Activated T-cell treated with anti-CD3 and anti-CD28 coated beads, Interleukin-2, amount 50 U/mL, for 72 hours (primary cell): Measurements from ENCODE around the gene CCDC183. TPM values are rescaled to one million over a fixed set of nuclear protein-coding genes. Genes with fewer than 3 reads are reported as not detected.

Source experiments
- ATAC-seq, 2 donors: fragments of 150-1000 bp; cut with Tn5 transposase; replicated peaks in 1 of 2; 2 replicates each; pipeline ENCODE4 v1.10.0; 2021; ENCODE audit warnings: moderate library complexity in 2 of 2, mild to moderate bottlenecking in 1 of 2
- DNase-seq, 2 donors: peaks; one replicate each; pipeline ENCODE4 v3.0.0; 2021 to 2022; ENCODE audit warnings: mixed read lengths in 1 of 2
- H3K27ac Mint-ChIP-seq: one replicate; pipeline ENCODE4 v1.8.0; 2022; ENCODE audit warnings: mild to moderate bottlenecking, moderate library complexity, mixed read lengths
- H3K27me3 Mint-ChIP-seq: one replicate; pipeline ENCODE4 v1.8.0; 2022; ENCODE audit warnings: low read depth, mixed read lengths
- H3K36me3 Mint-ChIP-seq, 2 donors: one replicate each; pipeline ENCODE4 v1.8.0; 2022; ENCODE audit warnings: mixed read lengths in 2 of 2, mild to moderate bottlenecking in 1 of 2; ENCODE audit not compliant: insufficient read depth in 2 of 2
- H3K4me1 Mint-ChIP-seq: one replicate; pipeline ENCODE4 v1.8.0; 2022; ENCODE audit warnings: low read depth, mixed read lengths
- H3K4me3 Mint-ChIP-seq, 2 donors: one replicate each; pipeline ENCODE4 v1.8.0; 2022; ENCODE audit warnings: mild to moderate bottlenecking in 2 of 2, mixed read lengths in 2 of 2, moderate library complexity in 2 of 2
- H3K9me3 Mint-ChIP-seq, 2 donors: one replicate each; pipeline ENCODE4 v1.8.0; 2022; ENCODE audit warnings: mixed read lengths in 2 of 2
- total RNA-seq, 2 donors: library from RNA; stranded (reverse); gene quantifications; one replicate each; pipeline ENCODE4 v1.2.3, GENCODE V29; 2022

Gene CCDC183
- total RNA-seq, 2 donors from 2014 or later: 0.46 to 0.72 TPM

DNA sequence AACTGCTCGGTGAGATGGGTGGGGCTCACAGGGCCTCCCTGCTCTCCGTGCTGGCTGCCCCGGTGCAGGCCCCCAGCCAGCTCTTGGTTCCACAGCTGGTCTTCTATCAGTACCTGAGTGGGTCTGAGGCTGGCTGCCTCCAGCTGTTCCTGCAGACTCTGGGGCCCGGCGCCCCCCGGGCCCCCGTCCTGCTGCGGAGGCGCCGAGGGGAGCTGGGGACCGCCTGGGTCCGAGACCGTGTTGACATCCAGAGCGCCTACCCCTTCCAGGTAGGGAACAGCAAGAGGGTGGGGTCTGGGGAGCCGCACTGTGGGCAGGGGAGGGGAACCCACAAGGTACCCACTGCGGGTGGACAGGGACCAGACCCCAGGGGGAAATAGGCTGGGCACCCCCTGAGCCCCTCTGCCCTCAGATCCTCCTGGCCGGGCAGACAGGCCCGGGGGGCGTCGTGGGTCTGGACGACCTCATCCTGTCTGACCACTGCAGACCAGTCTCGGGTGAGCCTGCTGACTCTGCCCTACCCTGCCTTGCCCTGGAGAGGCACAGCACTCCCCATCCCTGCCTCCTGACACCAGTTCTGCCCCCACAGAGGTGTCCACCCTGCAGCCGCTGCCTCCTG, 58.8 kb downstream of the CCDC183 start:
- Mint-ChIP-seq H3K36me3 (no peaks in the 10 kb centered on the region), H3K4me3 (no peak overlapping the region), H3K4me1 (peaks cover 5% of the 10 kb centered on the region), H3K9me3 (no peaks in the 10 kb centered on the region), H3K27me3 (no peaks in the 10 kb centered on the region), H3K27ac (no peak overlapping the region)
- DNase-seq (no peak), ATAC-seq (no peak)

- Mint-ChIP-seq H3K4me1 (peaks cover 3% of the 10 kb centered on the region), H3K36me3 (no peaks in the 10 kb centered on the region), H3K4me3 (no peak overlapping the region), H3K27me3 (no peaks in the 10 kb centered on the region), H3K27ac (no peak overlapping the region), H3K9me3 (no peaks in the 10 kb centered on the region)
- DNase-seq (no peak), ATAC-seq (no peak)
These were observed 59.4 kb downstream of the CCDC183 start for GRCh38 chr9:136855461-136856078.

DNA sequence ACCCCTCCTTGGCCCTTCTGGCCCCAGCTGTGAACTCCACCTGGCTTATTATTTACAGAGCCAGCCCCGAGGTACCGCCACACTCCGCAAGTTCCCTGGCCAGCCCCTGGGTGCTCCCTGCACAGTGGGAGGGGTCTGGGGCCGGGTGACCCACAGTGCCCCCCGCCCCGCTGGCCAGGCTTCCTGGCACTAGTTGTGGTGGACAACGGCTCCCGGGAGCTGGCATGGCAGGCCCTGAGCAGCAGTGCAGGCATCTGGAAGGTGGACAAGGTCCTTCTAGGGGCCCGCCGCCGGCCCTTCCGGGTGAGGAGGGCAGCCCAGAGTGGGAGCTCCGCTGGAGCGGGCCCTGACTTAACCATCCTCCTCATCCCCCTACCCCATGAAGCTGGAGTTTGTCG, 59.9 kb downstream of the CCDC183 start:
- Mint-ChIP-seq H3K4me3 (no peak overlapping the region), H3K36me3 (no peaks in the 10 kb centered on the region), H3K27me3 (no peaks in the 10 kb centered on the region), H3K9me3 (no peaks in the 10 kb centered on the region), H3K27ac (no peak overlapping the region), H3K4me1 (peaks cover 4% of the 10 kb centered on the region)
- DNase-seq: no peak
- ATAC-seq: no peak

GRCh38 chr9:136856541-136857141, 60.5 kb downstream of the CCDC183 start:
- no peak for DNase-seq
- H3K36me3 Mint-ChIP-seq: no peaks in the 10 kb centered on the region
- no peak overlapping the region for H3K27ac Mint-ChIP-seq
- no peak overlapping the region for H3K4me3 Mint-ChIP-seq
- H3K27me3 Mint-ChIP-seq: no peaks in the 10 kb centered on the region
- no peak for ATAC-seq
- peaks cover 4% of the 10 kb centered on the region for H3K4me1 Mint-ChIP-seq
- H3K9me3 Mint-ChIP-seq: no peaks in the 10 kb centered on the region

DNA sequence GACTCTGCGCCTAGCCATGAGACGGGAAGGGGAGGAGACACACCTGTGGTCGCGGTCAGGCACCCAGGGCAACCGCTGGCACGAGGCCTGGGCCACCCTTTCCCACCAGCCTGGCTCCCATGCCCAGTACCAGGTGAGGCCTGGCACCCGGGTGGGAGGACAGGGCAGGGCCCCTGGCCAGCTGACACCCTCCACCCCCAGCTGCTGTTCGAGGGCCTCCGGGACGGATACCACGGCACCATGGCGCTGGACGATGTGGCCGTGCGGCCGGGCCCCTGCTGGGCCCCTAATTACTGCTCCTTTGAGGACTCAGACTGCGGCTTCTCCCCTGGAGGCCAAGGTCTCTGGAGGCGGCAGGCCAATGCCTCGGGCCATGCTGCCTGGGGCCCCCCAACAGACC, 61.0 kb downstream of the CCDC183 start:
- no peak overlapping the region for H3K4me3 Mint-ChIP-seq
- DNase-seq: no peak
- ATAC-seq: no peak
- H3K27me3 Mint-ChIP-seq: no peaks in the 10 kb centered on the region
- no peak overlapping the region for H3K27ac Mint-ChIP-seq
- no peaks in the 10 kb centered on the region for H3K9me3 Mint-ChIP-seq
- peaks cover 4% of the 10 kb centered on the region for H3K4me1 Mint-ChIP-seq
- peaks cover 0 to 2% of the 10 kb centered on the region in 2 donors for H3K36me3 Mint-ChIP-seq

Other genes starting within 250 kb of the CCDC183 start
- gene EGFL7, start 133.4 kb upstream of the CCDC183 start, total RNA-seq: 1 to 10 TPM in 1 of 2 donors, under 1 TPM in 1; 0.93 to 1.1 TPM
- gene AGPAT2, start 108.9 kb upstream of the CCDC183 start, total RNA-seq: 10 to 100 TPM; 18.3 to 19.2 TPM
- under 1 TPM; 0.67 to 0.72 TPM for gene DIPK1B, start 83.8 kb upstream of the CCDC183 start, total RNA-seq
- under 1 TPM; 0.21 to 0.70 TPM for gene LCN10, start 53.4 kb upstream of the CCDC183 start, total RNA-seq
- not detected for gene LCN6, start 47.8 kb upstream of the CCDC183 start, total RNA-seq
- gene LCN8, start 38.1 kb upstream of the CCDC183 start, total RNA-seq: not detected
- gene LCN15, start 31.8 kb upstream of the CCDC183 start, total RNA-seq: not detected
- gene TMEM141, start 5.0 kb upstream of the CCDC183 start, total RNA-seq: 10 to 100 TPM; 18.7 to 20.9 TPM
- 10 to 100 TPM; 65.7 to 66.8 TPM for gene RABL6, start 11.6 kb downstream of the CCDC183 start, total RNA-seq
- gene AJM1, start 46.1 kb downstream of the CCDC183 start, total RNA-seq: 1 to 10 TPM; 5.3 to 5.7 TPM
- gene PHPT1, start 53.1 kb downstream of the CCDC183 start, total RNA-seq: 100 to 1,000 TPM in 1 of 2 donors, 10 to 100 TPM in 1; 95.7 to 111 TPM
- gene MAMDC4, start 56.0 kb downstream of the CCDC183 start, total RNA-seq: 10 to 100 TPM; 11.7 to 14.8 TPM
- gene EDF1, start 70.0 kb downstream of the CCDC183 start, total RNA-seq: 100 to 1,000 TPM; 254 to 267 TPM
- gene TRAF2, start 90.2 kb downstream of the CCDC183 start, total RNA-seq: 10 to 100 TPM; 53.5 to 73.3 TPM
- 10 to 100 TPM; 67.7 to 74.9 TPM for gene FBXW5, start 148.4 kb downstream of the CCDC183 start, total RNA-seq
- gene C8G, start 148.9 kb downstream of the CCDC183 start, total RNA-seq: 1 to 10 TPM; 2.6 to 3.4 TPM
- gene LCN12, start 155.9 kb downstream of the CCDC183 start, total RNA-seq: 1 to 10 TPM; 1.0 to 1.4 TPM
- gene PTGDS, start 181.2 kb downstream of the CCDC183 start, total RNA-seq: not detected
- gene LCNL1, start 186.7 kb downstream of the CCDC183 start, total RNA-seq: not detected
- gene PAXX, start 196.1 kb downstream of the CCDC183 start, total RNA-seq: 10 to 100 TPM; 51.8 to 56.9 TPM
- under 1 TPM; 0.43 to 0.65 TPM for gene CLIC3, start 200.2 kb downstream of the CCDC183 start, total RNA-seq
- 10 to 100 TPM; 23.9 to 27.5 TPM for gene ABCA2, start 231.9 kb downstream of the CCDC183 start, total RNA-seq
- 1 to 10 TPM; 1.6 to 1.8 TPM for gene FUT7, start 235.8 kb downstream of the CCDC183 start, total RNA-seq
- gene NPDC1, start 249.8 kb downstream of the CCDC183 start, total RNA-seq: 10 to 100 TPM; 27.2 to 28.7 TPM